Heart right ventricle (tissue), 16 donors: ENCODE data around the gene RUNDC3A. TPM values are rescaled to one million over a fixed set of nuclear protein-coding genes. Genes with fewer than 3 reads are reported as not detected.
A peak's percentile ranks its signal among the peaks of the same experiment; 100 is the strongest.

ENCODE experiments used
- ATAC-seq, 8 donors: fragments of 200-7000 bp; cut with Tn5 transposase; one replicate each; pipeline ENCODE4 v1.9.1; 2020; ENCODE audit warnings: mild to moderate bottlenecking in 8 of 8, moderate library complexity in 8 of 8, moderate number of reproducible peaks in 1 of 8
- DNase-seq, 2 donors: peaks; one replicate each; pipeline ENCODE4 v3.0.0-alpha.2; 2020
- H3K27ac ChIP-seq, 10 donors: fragments of 200-600 bp; sonication (generic) in 2 of 10; one replicate each; pipeline versions ENCODE4 v1.5.0 to v1.8.0; 2020 to 2022; ENCODE audit warnings: mild to moderate bottlenecking in 3 of 10
- H3K27me3 ChIP-seq, 7 donors: fragments of 200-600 bp; one replicate each; pipeline ENCODE4 v1.8.0; 2021 to 2022; ENCODE audit warnings: mild to moderate bottlenecking in 2 of 7
- H3K36me3 ChIP-seq, 9 donors: fragments of 200-600 bp; sonication (generic) in 1 of 9; one replicate each; pipeline versions ENCODE4 v1.5.0 to v1.8.0; 2020 to 2022; ENCODE audit warnings: mild to moderate bottlenecking in 2 of 9
- H3K4me1 ChIP-seq, 9 donors: fragments of 200-600 bp; sonication (generic) in 1 of 9; one replicate each; pipeline versions ENCODE4 v1.5.0 to v1.8.0; 2020 to 2022; ENCODE audit warnings: mild to moderate bottlenecking in 4 of 9
- H3K4me3 ChIP-seq, 10 donors: fragments of 200-600 bp; sonication (generic) in 2 of 10; one replicate each; pipeline versions ENCODE4 v1.5.0 to v1.8.0; 2020 to 2022; ENCODE audit warnings: mild to moderate bottlenecking in 7 of 10, moderate library complexity in 2 of 10
- H3K9me3 ChIP-seq, 11 donors: fragments of 200-600 bp in 10 of 11; sonication (generic) in 2 of 11; one replicate each; pipeline versions ENCODE4 v1.5.0 to v1.8.0; 2013 to 2022; ENCODE audit warnings: mild to moderate bottlenecking in 2 of 11, control low read depth in 1 of 11, moderate library complexity in 1 of 11
- CTCF ChIP-seq, 9 donors: fragments of 200-600 bp; sonication (generic) in 2 of 9; IDR thresholded peaks; one replicate each; pipeline versions ENCODE4 v1.5.0 to v1.8.0; 2021 to 2022; ENCODE audit warnings: antibody characterized with exemption in 9 of 9, mild to moderate bottlenecking in 5 of 9, moderate library complexity in 1 of 9
- WGBS, 2 donors: extraction: QIAGEN DNeasy Blood & Tissue Kit; methylation state at CpG; one replicate each; pipeline ENCODE4 v1.1.7; 2013; ENCODE audit warnings: inconsistent platforms in 1 of 2; 5-methylcytosine and 5-hydroxymethylcytosine counted together
- intact Hi-C, 10 donors: fragments of 100-400 bp; cut with DNase I; formaldehyde crosslinking; loops; one replicate each; pipeline versions ENCODE4 v1.11.1 to v1.14.2; 2022
- polyA plus RNA-seq, 2 donors: library from polyadenylated mRNA; stranded (reverse); fragments of 200-250 nt; gene quantifications; one replicate each; pipeline ENCODE4 v1.2.3, GENCODE V29; 2013
- total RNA-seq, 10 donors: library from RNA; stranded (reverse); fragmentation: NEBNext Ultra II Directional in 3 of 10; extraction: Animal tissue kit (Norgen Biotek cat#: 25700) in 3 of 10; gene quantifications; one replicate each; pipeline versions ENCODE4 v1.2.1 to v1.2.4, GENCODE V29; 2021 to 2023
- donor health status: Arrhythmogenic right ventricular cardiomyopathy.
- donor health status: ischemic (EF 13 %, LVEDD 7.1; RV severe dilation, severe dysfunction).
- donor health status: healthy with polysubstance abuse.
- donor health status: DM: no; HTN: yes; CAD: no.
- donor health status: DM: no; HTN: no; CAD: no.
- donor health status: ischemic (EF 25% LVEDD 6.9; RV normal size, moderate dysfunction).
- donor health status: ischemic (EF 25% LVEDD 5.7; RV mildly dilated, moderate dysfunction).
- donor health status: healthy.
- donor health status: DM: yes; HTN: yes; CAD: no.
- donor health status: Ischemic cardiomyopathy.
- donor health status: ischemic (EF 35%, LVEDD 5.7; RV mildly dilated, moderate dysfunction).
- donor health status: nonischemic (EF 11% LVEDD 7.7; RV severe dilation, severe dysfunction).
- donor health status: DM: yes; HTN: yes; CAD: no.
- donor health status: PGD.
- donor health status: ischemic (EF 29% LVEDD 5.4; RV normal size, mild dysfunction).
- donor health status: nonischemic (EF 23%, LVEDD 6.1; RV moderate dilation, normal function).

RUNDC3A gene
- total and polyA plus RNA-seq, 12 donors = 0.15 to 1.9 (median 0.54) TPM; not detected in 2

DNA sequence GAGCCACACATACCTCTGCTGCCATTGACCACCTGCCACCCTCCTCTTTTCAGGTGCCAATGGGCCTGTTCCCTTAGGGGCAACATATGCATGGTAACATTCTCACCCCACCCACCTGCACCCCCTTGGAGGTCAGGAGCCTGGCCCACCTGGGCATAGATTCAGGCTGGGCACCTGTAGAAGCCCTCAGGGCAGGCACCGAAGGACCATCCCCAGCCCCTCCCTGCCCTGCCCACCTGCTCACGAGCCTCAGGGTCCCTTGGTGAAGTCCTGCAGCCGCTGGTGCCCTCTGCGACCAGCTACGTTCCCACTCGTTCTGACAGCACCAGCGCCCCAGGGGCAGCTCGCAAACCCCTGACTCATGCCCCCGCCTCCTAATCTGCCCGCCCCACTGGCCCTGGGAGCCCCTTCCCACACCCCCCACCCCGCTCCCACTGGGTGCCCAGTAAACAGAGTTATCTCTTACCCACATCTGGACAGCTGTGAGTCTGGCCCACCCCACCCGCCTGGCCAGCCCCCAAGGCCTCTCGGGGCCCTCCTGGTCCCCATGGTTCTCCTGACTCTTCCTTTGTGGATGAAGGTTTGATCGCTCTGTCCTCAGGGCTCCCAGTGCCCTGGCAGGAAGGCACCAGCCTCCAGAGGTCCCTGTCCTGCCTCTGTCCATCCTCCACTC is 40.4 kb upstream of the RUNDC3A start, which contains the start of gene SLC4A1:
SLC4A1 (minus strand) TSS at position 318 of the 673 bp plus-strand sequence. CDS start 5,269 bp downstream, outside the sequence.
- no peak for ATAC-seq
- Histone ChIP-seq H3K27me3 (no peaks in the 10 kb centered on the region), H3K4me3 (no peak within 1 kb of the TSS), H3K4me1 (peaks cover 0 to 16% (median 11%) of the 10 kb centered on the region in 9 donors), H3K9me3 (no peaks in the 10 kb centered on the region), H3K36me3 (no peaks in the 10 kb centered on the region), H3K27ac (no peak within 1 kb of the TSS)
- DNase-seq = no peak
- WGBS, 2 donors = 82 to 85% methylated on average over 14 of the region's 14 CpGs
- TF ChIP-seq CTCF (IDR thresholded peaks at IDR 0.05) = no peak
- intact Hi-C loops = no loop called here

DNA sequence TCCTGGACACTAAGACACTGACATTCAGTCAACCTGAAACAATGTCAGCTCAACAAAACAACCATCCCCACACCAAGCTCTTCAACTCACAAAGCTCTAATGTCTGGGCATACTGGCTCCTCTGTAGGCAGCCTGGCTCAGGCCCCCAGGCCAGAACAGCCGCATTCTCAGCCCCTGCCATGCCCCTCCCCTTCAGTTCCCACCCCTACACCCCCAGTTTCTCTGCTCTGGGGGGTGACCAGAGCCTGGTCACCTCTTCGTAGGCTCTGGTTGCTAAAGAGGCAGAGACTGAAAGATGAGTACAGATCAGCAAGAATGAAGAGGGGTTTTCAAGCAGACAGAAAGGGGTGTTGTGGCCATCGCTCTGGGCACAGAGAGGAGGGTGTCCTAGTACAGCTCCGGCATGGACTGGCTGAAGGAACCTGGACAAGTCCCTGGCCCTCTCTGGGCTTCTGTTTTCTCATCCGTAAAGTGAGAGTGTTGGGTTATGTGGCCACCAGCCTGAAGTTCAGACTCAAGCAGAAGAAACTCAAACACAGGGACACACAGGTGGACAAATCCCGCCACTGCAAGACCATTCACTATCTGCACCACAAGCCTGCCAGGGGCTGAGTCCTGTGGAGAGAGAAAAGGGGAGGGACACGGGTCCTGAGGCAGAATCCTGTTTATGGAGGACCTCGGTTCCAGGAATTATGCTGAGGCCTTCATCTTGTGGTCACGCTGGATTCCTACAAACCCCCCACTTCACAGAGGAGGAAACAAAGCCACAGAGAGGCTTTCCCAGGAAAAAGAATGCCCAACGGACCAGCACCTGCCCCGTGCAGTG is 39.5 kb upstream of the RUNDC3A start:
- Histone ChIP-seq H3K4me1 (peaks cover 0 to 23% (median 11%) of the 10 kb centered on the region in 9 donors), H3K27me3 (no peaks in the 10 kb centered on the region), H3K36me3 (no peaks in the 10 kb centered on the region), H3K27ac (no peak overlapping the region), H3K4me3 (no peak overlapping the region), H3K9me3 (no peaks in the 10 kb centered on the region)
- DNase-seq = no peak
- ATAC-seq = no peak
- TF ChIP-seq CTCF (IDR thresholded peaks at IDR 0.05) = no peak
- intact Hi-C loops = no loop called here
- 84 to 88% methylated on average over 11 of the region's 11 CpGs for WGBS, 2 donors

- Histone ChIP-seq H3K9me3 (no peaks in the 10 kb centered on the region), H3K36me3 (no peaks in the 10 kb centered on the region), H3K4me3 (no peak overlapping the region), H3K27me3 (no peaks in the 10 kb centered on the region), H3K4me1 (peaks cover 0 to 23% (median 11%) of the 10 kb centered on the region in 9 donors), H3K27ac (no peak overlapping the region)
- ATAC-seq = peak in 1 of 8 donors; percentile 21
- intact Hi-C loops = loop anchor here in 1 of 10 donors (10.0 kb wide), 1 partner anchor 45 kb away; no protein-coding TSS in a partner anchor
- 75 to 80% methylated on average over 7 of the region's 7 CpGs for WGBS, 2 donors
- TF ChIP-seq CTCF (IDR thresholded peaks at IDR 0.05) = no peak
- no peak for DNase-seq
Observed at GRCh38 chr17:44269535-44270240, 38.7 kb upstream of the RUNDC3A start.
